Brain pericyte (primary cell): Measurements from ENCODE around the gene TTC33.
"Not testable (repeated sequence)": the region's sequence is repeated elsewhere in the genome, so short reads cannot be mapped to it uniquely, and the experiment has no call there.

ENCODE experiments used
- DNase-seq: peaks from one replicate; pipeline ENCODE4 v3.0.0-alpha.2; 2012; ENCODE audit warnings: low read depth, low spot score

The TTC33 gene

GRCh38 chr5:40720069-40720468 is 35.7 kb downstream of the TTC33 start:
- DNase-seq, result no peak

GRCh38 chr5:40717281-40717680 is 38.5 kb downstream of the TTC33 start:
- peak; percentile 13 for DNase-seq

GRCh38 chr5:40716590-40716989 is 39.2 kb downstream of the TTC33 start:
- no peak for DNase-seq

- no peak for DNase-seq
Measured at GRCh38 chr5:40716000-40716399, 39.8 kb downstream of the TTC33 start.

- DNase-seq, result no peak
Measured at GRCh38 chr5:40714001-40714400, 41.8 kb downstream of the TTC33 start.

GRCh38 chr5:40710575-40710974 is 45.2 kb downstream of the TTC33 start:
- not testable (repeated sequence) for DNase-seq

- DNase-seq, result not testable (repeated sequence)
Measured at GRCh38 chr5:40705484-40705883, 50.3 kb downstream of the TTC33 start.

- not testable (repeated sequence) for DNase-seq
Measured at GRCh38 chr5:40702027-40702426, 53.7 kb downstream of the TTC33 start.

GRCh38 chr5:40700116-40700782 is 55.5 kb downstream of the TTC33 start:
- DNase-seq, result no peak

- no peak for DNase-seq
Measured at GRCh38 chr5:40694433-40694832, 61.3 kb downstream of the TTC33 start.

- no peak for DNase-seq
Measured at GRCh38 chr5:40691894-40692293, 63.9 kb downstream of the TTC33 start.

GRCh38 chr5:40690267-40690666 is 65.5 kb downstream of the TTC33 start:
- DNase-seq, result no peak

- DNase-seq, result peak; percentile 51
Measured at GRCh38 chr5:40689438-40689837, 66.3 kb downstream of the TTC33 start.

- DNase-seq, result no peak
Measured at GRCh38 chr5:40688996-40689395, 66.8 kb downstream of the TTC33 start.

GRCh38 chr5:40688127-40688761 is 67.5 kb downstream of the TTC33 start:
- DNase-seq, result peak; percentile 76

GRCh38 chr5:40687321-40687720 is 68.4 kb downstream of the TTC33 start:
- DNase-seq, result no peak

- no peak for DNase-seq
Measured at GRCh38 chr5:40685976-40686486, 69.7 kb downstream of the TTC33 start.

- DNase-seq, result no peak
Measured at GRCh38 chr5:40685193-40685592, 70.6 kb downstream of the TTC33 start.

GRCh38 chr5:40683305-40683704 is 72.5 kb downstream of the TTC33 start:
- DNase-seq, result no peak

- DNase-seq, result no peak
Measured at GRCh38 chr5:40682154-40683017, 73.4 kb downstream of the TTC33 start.

GRCh38 chr5:40681363-40682153 is 74.2 kb downstream of the TTC33 start:
- no peak for DNase-seq
